Endothelial cell (in vitro differentiated cells): ENCODE measurements around the gene ADGRV1. TPM values are rescaled to one million over a fixed set of nuclear protein-coding genes. Genes with fewer than 3 reads are reported as not detected.
"Not testable (repeated sequence)": the region's sequence is repeated elsewhere in the genome, so short reads cannot be mapped to it uniquely, and the experiment has no call there.

Experiments
- DNase-seq: peaks from one replicate; pipeline ENCODE4 v3.0.0; 2021; ENCODE audit warnings: low spot score
- H3K27ac Mint-ChIP-seq: one replicate; pipeline ENCODE4 v1.8.0; 2021; ENCODE audit warnings: mixed read lengths, inconsistent platforms; ENCODE audit not compliant: unreplicated experiment
- H3K27me3 Mint-ChIP-seq: one replicate; pipeline ENCODE4 v1.8.0; 2021; ENCODE audit warnings: mild to moderate bottlenecking, moderate library complexity, mixed read lengths, inconsistent platforms; ENCODE audit not compliant: unreplicated experiment
- H3K36me3 Mint-ChIP-seq: one replicate; pipeline ENCODE4 v1.8.0; 2021; ENCODE audit warnings: mild to moderate bottlenecking, low read depth, mixed read lengths, inconsistent platforms; ENCODE audit not compliant: unreplicated experiment
- H3K4me1 Mint-ChIP-seq: one replicate; pipeline ENCODE4 v1.8.0; 2021; ENCODE audit warnings: mild to moderate bottlenecking, mixed read lengths, inconsistent platforms; ENCODE audit not compliant: unreplicated experiment
- H3K4me3 Mint-ChIP-seq: one replicate; pipeline ENCODE4 v1.8.0; 2021; ENCODE audit warnings: mild to moderate bottlenecking, mixed read lengths, inconsistent platforms; ENCODE audit not compliant: unreplicated experiment
- H3K9me3 Mint-ChIP-seq: one replicate; pipeline ENCODE4 v1.8.0; 2021; ENCODE audit warnings: mixed read lengths, inconsistent platforms; ENCODE audit not compliant: unreplicated experiment
- CTCF ChIP-seq: fragments of 200-600 bp; sonication (generic); IDR thresholded peaks from one replicate; pipeline ENCODE4 v1.5.0; 2021; ENCODE audit warnings: antibody characterized with exemption; ENCODE audit not compliant: unreplicated experiment
- total RNA-seq: library from RNA; stranded (reverse); fragmentation: NEBNext Ultra II Directional; extraction: Animal tissue kit (Norgen Biotek cat#: 25700); gene quantifications from one replicate; pipeline ENCODE4 v1.2.1, GENCODE V29; 2021; ENCODE audit not compliant: unreplicated experiment

Gene ADGRV1
- total RNA-seq, 1 donor from 2014 or later = 23.1 TPM

GRCh38 chr5:90746119-90746518 lies 187.5 kb downstream of the ADGRV1 start:
- Mint-ChIP-seq H3K4me1 (peaks cover under 1% of the 10 kb centered on the region), H3K9me3 (no peaks in the 10 kb centered on the region), H3K27me3 (no peaks in the 10 kb centered on the region), H3K27ac (no peak overlapping the region), H3K36me3 (peaks cover 5% of the 10 kb centered on the region), H3K4me3 (no peak overlapping the region)
- TF ChIP-seq CTCF = no peak
- DNase-seq = no peak

- Mint-ChIP-seq H3K9me3 (no peaks in the 10 kb centered on the region), H3K27me3 (no peaks in the 10 kb centered on the region), H3K4me1 (no peaks in the 10 kb centered on the region), H3K4me3 (no peak overlapping the region), H3K36me3 (peaks cover 3% of the 10 kb centered on the region), H3K27ac (no peak overlapping the region)
- no peak for TF ChIP-seq CTCF
- no peak for DNase-seq
Observed at GRCh38 chr5:90747175-90747574, 188.6 kb downstream of the ADGRV1 start.

- no peak for DNase-seq
- no peak for TF ChIP-seq CTCF
- Mint-ChIP-seq H3K4me3 (no peak overlapping the region), H3K27me3 (no peaks in the 10 kb centered on the region), H3K9me3 (no peaks in the 10 kb centered on the region), H3K4me1 (no peaks in the 10 kb centered on the region), H3K27ac (no peak overlapping the region), H3K36me3 (peaks cover 3% of the 10 kb centered on the region)
Observed at GRCh38 chr5:90747693-90748092, 189.1 kb downstream of the ADGRV1 start.

GRCh38 chr5:90759119-90759518 lies 200.5 kb downstream of the ADGRV1 start:
- Mint-ChIP-seq H3K27me3 (no peaks in the 10 kb centered on the region), H3K9me3 (no peaks in the 10 kb centered on the region), H3K4me1 (no peaks in the 10 kb centered on the region), H3K4me3 (no peak overlapping the region), H3K27ac (no peak overlapping the region), H3K36me3 (no peaks in the 10 kb centered on the region)
- no peak for TF ChIP-seq CTCF
- no peak for DNase-seq

GRCh38 chr5:90767710-90768109 lies 209.1 kb downstream of the ADGRV1 start:
- no peak overlapping the region for H3K27ac Mint-ChIP-seq
- DNase-seq = no peak
- H3K9me3 Mint-ChIP-seq = no peaks in the 10 kb centered on the region
- no peak overlapping the region for H3K4me3 Mint-ChIP-seq
- no peaks in the 10 kb centered on the region for H3K27me3 Mint-ChIP-seq
- H3K4me1 Mint-ChIP-seq = no peaks in the 10 kb centered on the region
- TF ChIP-seq CTCF = no peak
- H3K36me3 Mint-ChIP-seq = peaks cover 5% of the 10 kb centered on the region

- not testable (repeated sequence) for H3K4me3 Mint-ChIP-seq, DNase-seq, H3K4me1 Mint-ChIP-seq, H3K36me3 Mint-ChIP-seq, H3K9me3 Mint-ChIP-seq, H3K27ac Mint-ChIP-seq, H3K27me3 Mint-ChIP-seq
Observed at GRCh38 chr5:90770006-90770541, 211.5 kb downstream of the ADGRV1 start.
